Fibroblast of pulmonary artery (primary cell): Measurements from ENCODE around the gene CD226.
"Not testable (repeated sequence)": the region's sequence is repeated elsewhere in the genome, so short reads cannot be mapped to it uniquely, and the experiment has no call there.

Source experiments
- DNase-seq: peaks from one replicate; pipeline ENCODE4 v3.0.0-alpha.2; 2010; ENCODE audit warnings: low read depth
- H3K4me3 ChIP-seq: replicated peaks from 2 replicates; pipeline ENCODE4 v1.5.1; 2011; ENCODE audit warnings: low read depth, mild to moderate bottlenecking, control low read depth, low read length, moderate library complexity
- CTCF ChIP-seq: IDR thresholded peaks from 2 replicates; pipeline ENCODE4 v1.5.1; 2011; ENCODE audit warnings: mild to moderate bottlenecking, control low read depth, low read length, inconsistent platforms; ENCODE audit errors: missing control alignments

The CD226 gene

GRCh38 chr18:69908838-69909237, 38.8 kb downstream of the CD226 start:
- TF ChIP-seq CTCF, result no peak
- no peak overlapping the region for H3K4me3 ChIP-seq
- DNase-seq, result no peak

GRCh38 chr18:69906765-69907164, 40.9 kb downstream of the CD226 start:
- H3K4me3 ChIP-seq, result no peak overlapping the region
- no peak for DNase-seq
- TF ChIP-seq CTCF, result no peak

GRCh38 chr18:69900941-69901340, 46.7 kb downstream of the CD226 start:
- DNase-seq, result no peak
- TF ChIP-seq CTCF, result no peak
- no peak overlapping the region for H3K4me3 ChIP-seq

GRCh38 chr18:69899154-69899923, 48.3 kb downstream of the CD226 start:
- DNase-seq, H3K4me3 ChIP-seq: not testable (repeated sequence)

GRCh38 chr18:69898241-69898861, 49.3 kb downstream of the CD226 start:
- no peak for TF ChIP-seq CTCF
- DNase-seq, result no peak

GRCh38 chr18:69897397-69898108, 50.1 kb downstream of the CD226 start:
- no peak for DNase-seq
- H3K4me3 ChIP-seq, result no peak overlapping the region
- no peak for TF ChIP-seq CTCF

More at GRCh38 chr18:69898241-69898861, 49.3 kb downstream of the CD226 start:
- no peak overlapping the region for H3K4me3 ChIP-seq

- no peak for DNase-seq
- H3K4me3 ChIP-seq, result no peak overlapping the region
- no peak for TF ChIP-seq CTCF
Observed at GRCh38 chr18:69895066-69896047, 52.3 kb downstream of the CD226 start.
